ENCODE measurements around the gene DDX23.
A peak's percentile ranks its signal among the peaks of the same experiment; 100 is the strongest.
"Not testable (repeated sequence)": the region's sequence is repeated elsewhere in the genome, so short reads cannot be mapped to it uniquely, and the experiment has no call there.

Gene DDX23

DNA sequence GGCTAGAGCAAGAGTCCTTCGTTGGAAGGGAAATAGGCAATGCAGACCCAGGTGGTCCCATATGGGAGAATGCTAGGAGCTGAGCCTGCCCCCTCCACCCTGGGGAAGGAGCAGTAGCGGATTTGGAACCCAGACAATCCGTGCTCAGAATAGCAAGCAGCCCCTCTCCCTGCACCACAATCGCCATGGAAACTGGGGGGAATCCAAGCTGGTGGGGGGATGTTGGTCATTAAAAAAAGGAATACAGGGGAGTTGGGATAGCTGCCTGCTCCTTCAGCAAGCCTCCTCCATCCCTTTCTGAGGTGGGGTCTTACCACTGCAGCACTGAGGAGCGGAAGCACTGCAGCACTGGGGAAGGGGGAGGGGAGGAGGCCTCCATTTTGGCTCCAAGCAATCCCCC lies 10.8 kb upstream of the DDX23 start:
- DNase-seq (ENCODE audit: low read depth) = no peak

DNA sequence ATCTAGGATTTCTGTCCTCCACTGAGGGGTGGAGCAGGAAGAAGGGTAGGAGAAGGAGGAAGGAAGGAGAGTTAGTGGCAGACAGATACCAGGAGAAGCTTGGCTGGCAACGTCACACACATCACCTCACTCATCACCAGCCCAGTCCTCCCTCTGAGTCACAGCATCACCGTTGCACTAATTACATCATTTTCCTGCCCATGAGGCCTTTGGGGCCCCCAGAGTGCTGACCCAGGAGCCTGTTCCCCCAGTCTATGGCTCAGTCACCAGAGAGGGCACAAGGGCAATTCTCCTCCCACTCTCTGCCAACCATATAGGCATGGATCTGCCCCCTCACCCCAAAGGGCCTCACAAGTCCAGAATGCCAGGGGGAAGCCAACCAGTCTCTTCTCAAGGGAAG lies 9.1 kb upstream of the DDX23 start:
- DNase-seq (ENCODE audit: low read depth) = no peak

DNA sequence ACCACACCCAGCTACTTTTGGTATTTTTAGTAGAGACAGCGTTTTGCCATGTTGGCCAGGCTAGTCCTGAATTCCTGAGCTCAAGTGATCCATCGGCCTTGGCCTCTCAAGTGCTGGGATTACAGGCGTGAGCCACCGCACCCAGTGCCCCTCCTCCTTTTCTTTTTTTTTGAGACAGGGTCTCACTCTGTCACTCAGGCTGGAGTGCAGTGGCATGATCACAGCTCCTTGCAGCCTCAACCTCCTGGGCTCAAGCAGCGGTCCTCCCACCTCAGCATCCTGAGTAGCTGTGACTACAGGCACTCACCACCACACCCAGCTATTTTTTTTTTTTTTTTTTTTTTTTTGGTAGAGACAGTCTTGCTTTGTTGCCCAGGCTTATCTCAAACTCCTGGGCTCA lies 8.3 kb upstream of the DDX23 start:
- not testable (repeated sequence) for DNase-seq (ENCODE audit: low read depth)

DNA sequence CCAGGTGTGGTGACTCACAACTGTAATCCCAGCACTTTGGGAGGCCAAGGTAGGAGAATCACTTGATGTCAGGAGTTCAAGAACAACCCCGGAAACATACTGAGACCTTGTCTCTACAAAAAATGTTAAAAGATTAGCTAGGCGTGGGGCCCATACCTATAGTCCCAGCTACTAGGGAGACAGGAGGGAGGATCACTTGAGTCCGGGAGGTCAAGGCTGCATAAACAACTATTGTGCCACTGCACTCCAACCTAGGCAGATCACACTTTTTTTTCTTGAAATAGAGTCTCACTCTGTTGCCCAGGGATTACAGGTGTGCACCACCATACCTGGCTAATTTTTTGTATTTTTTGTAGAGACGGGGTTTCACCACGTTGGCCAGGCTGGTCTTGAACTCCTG lies 7.6 kb upstream of the DDX23 start:
- no peak for DNase-seq (ENCODE audit: low read depth)

DNA sequence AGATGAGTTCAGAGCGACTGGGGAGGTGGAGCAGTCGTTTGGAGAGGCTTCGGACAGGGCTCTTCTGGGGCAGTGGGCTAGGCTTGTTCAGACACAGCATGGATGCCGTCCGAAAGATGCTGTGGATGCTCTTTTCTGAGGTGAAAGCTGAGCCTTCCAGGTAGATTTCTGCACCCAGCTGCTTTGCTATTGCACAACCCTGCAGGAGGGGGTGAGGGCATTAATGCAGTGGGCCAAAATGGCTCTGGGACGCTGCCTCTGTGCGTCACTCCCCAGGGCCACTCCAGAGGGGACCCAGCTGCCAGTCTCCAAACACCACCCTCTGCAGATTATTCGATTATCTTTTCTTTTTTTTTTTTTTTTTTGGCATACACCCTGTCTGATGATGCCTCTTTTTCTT lies 6.1 kb upstream of the DDX23 start:
- DNase-seq (ENCODE audit: low read depth) = no peak

DNA sequence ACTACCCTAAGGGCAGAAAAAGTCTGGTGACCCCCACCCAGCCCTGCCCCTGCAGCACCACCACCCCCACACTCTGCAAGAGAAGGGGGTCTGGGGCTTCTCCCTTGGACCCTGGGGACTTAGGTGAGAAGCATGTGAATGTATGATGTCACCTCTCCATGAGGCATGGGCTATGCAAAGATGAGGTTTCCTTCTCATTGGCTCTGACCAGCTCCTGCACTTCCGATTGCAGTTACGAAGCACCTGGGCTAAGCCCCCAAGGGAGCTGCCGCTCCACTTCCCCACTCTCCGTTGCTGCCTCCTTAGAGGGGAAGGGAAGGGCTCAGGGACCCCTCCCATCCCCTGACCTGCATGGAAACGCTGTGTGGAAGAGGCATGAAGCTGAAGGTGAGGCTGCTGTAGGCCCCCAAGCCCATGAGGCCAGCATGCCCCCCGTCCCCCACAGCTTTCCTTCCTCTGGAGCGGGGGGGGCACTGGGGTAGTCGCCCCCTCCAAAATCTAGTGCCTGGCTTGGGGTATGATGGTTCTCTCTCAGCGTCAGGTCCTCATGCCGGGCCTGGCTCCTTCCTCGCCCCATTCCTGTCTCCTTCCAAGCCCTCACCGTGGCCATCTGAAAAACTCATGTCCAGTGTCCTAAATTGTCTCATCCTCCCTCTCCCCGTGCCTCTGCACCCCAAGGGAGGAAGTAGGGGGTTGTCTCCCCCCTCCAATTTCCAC lies 5.5 kb upstream of the DDX23 start:
- DNase-seq (ENCODE audit: low read depth) = no peak

DNA sequence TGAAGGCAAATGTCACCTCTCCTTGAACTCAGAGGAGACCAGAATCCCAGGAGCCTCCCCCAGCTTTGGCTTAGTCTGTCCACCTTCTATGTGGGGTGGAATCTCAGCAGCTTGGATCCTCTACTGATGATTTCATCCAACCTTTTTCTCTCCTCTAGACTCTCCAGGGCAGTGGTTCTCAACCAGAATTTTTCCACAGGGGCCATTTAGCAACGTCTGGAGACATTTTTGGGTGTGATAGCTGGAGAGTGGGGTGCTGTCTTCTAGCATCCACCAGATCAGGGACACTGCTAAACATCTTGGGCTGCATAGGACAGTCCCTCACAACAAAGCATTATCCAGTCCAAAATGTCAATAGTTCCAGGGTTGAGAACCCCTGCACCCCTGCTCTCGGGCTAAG lies 4.4 kb upstream of the DDX23 start:
- DNase-seq (ENCODE audit: low read depth) = no peak

DNA sequence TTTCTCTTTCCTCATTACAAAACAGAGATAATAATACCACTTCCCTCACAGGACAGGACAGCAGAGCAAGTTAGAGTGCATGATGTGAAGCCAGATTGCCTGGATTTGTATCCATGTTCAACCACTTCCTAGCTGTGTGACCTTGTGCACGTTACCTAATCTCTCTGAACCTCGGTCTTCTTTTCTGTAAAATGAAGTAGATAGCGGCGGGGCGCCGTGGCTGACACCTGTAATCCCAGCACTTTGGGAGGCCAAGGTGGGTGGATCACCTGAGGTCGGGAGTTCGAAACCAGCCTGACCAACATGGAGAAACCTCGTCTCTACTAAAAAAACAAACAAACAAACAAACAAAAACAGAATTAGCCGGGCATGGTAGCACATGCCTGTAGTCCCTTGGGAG lies 3.0 kb upstream of the DDX23 start:
- DNase-seq (ENCODE audit: low read depth) = not testable (repeated sequence)

DNA sequence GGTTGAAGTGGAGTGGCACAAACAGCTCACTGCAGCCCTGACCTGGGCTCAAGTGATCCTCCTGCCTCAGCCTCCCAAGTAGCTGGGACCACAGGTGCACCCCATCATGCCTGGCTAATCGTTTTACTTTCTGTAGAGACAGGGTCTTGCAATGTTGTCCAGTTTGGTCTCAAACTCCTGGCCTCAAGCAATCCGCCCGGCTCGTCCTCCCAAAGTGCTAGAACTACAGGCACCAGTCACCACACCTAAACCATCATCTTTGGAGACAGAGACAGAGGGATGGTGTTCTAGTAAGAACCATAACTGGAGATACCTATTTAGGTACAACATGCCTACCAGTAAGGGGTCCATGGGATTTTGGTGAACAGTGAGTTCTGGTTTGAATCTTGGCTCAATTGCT lies 2.5 kb upstream of the DDX23 start:
- DNase-seq (ENCODE audit: low read depth) = no peak

DNA sequence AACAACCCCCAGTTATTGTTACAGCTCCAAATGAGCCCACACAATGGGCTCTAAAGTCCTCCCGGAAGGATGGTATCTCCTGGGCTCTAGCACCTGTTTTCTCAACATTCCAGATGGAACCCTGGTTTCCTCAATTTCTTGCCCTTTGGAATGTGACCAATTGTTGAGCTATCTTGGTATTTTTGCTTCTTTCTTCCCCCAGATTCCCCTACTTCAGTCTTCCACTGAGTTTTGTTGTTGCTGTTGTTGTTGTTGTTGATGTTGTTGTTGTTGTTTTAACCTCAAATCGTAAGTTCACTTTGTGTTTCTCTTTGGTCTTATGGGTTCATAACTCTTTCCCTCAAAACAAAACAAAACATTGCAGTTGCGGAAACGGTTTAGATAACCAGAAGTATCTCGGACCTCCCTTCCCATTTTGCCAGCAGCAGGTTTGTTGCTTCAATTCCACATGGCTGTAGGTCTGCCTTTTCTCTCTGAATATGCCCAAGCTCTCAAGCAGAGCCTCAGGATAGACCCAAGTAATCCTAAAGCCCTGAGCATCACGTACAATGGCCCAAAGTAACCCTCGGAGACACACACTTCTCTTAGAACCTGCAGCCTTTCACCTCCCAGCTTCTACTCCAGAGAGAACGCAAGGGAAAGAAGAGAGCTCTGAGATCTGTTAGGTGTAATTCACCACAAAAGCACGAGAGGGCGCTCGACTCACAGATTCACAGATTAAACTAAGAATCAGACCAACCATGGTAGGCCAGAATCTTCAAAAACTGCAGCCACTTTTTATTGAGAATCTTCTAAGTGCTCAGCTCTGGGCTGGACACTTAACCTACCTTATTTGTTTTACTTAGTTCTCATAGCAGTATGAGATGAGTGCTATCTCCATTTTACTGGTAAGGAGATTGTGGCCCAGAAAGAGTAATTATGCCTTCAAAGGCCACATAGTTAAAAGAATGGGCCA lies 1.0 kb upstream of the DDX23 start:
- DNase-seq (ENCODE audit: low read depth) = peak; percentile 62

DNA sequence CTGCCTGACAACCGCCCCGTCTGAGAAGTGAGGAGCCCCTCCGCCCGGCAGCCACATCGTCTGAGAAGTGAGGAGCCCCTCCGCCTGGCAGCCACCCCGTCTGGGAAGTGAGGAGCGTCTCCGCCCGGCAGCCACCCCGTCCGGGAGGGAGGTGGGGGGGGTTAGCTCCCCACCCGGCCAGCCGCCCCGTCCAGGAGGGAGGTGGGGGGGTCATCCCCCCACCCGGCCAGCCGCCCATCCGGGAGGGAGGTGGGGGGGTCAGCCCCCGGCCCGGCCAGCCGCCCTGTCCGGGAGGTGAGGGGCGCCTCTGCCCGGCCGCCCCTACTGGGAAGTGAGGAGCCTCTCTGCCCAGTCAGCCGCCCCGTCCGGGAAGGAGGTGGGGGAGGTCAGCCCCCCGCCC lies 9.9 kb downstream of the DDX23 start:
- not testable (repeated sequence) for DNase-seq (ENCODE audit: low read depth)

DNA sequence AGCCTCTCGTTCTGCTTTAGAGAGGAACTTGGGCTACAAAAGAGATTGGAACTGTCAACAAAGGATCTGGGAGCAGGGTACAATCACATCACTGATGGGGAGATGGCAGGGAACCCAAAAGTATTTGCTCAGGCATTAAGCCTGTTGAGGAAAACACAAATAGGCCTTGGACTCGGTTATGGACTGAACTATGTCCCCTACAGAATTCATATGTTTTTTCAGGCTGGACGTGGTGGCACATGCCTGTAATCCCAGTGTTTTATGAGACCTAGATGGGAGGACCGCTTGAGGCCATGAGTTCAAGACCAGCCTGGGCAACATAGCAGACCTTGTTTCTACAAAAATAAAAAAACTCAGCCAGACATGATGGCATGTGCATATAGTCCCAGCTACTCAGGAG lies 13.9 kb downstream of the DDX23 start:
- no peak for DNase-seq (ENCODE audit: low read depth)

DNA sequence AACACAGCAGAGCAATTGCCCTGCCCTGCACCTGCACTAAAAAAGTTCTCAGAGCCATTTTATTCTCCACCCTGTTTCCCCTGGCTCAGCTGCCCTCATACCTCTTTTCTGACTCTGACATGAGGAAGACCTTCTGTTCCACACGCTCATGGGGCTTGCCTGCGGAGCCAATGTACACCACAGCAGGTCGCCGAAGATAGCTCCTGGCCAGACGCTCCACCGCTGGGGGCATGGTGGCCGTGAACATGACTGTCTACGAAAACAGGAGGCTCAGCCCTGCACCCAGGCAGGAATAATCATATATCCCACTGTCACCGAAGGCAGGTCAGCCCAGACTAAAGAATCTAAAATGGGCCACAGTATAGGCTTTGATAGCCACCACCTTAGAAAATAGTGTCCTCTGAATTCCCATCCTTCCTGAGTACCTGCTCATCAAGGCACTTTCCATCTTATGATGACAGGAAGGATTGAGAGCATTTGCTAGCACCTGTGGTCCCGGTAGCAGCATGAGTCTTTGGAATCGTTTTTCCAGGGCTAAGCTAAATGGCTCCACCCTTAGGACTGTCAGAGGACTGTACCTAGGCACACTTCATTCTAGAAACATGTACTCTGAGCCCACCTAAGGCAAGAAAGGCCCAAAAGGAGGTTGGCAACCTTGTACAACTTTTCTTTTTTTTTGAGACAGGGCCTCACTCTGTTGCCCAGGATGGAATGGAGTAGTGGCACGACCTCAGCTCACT lies 19.5 kb downstream of the DDX23 start:
- no peak for DNase-seq (ENCODE audit: low read depth)

DNA sequence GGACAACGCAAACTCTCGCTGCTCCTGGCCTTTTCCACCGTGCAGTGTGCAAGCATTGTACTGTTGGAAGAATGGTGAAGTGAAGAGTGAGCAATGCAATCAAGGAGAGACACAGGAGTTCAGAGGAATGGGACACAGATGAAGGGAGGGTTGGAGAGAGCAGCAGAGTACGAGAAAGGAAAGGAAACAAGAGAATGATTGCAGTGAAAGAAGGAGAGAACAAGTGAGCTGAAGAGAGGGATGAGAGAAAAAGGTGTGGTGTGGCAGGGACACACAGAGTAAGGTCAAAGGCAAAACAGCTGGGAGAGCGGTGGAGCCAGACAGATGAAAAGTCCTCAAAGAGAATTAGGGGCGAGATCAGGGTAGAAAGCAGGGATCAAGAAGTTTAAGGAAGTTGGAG lies 20.7 kb downstream of the DDX23 start:
- no peak for DNase-seq (ENCODE audit: low read depth)

DNA sequence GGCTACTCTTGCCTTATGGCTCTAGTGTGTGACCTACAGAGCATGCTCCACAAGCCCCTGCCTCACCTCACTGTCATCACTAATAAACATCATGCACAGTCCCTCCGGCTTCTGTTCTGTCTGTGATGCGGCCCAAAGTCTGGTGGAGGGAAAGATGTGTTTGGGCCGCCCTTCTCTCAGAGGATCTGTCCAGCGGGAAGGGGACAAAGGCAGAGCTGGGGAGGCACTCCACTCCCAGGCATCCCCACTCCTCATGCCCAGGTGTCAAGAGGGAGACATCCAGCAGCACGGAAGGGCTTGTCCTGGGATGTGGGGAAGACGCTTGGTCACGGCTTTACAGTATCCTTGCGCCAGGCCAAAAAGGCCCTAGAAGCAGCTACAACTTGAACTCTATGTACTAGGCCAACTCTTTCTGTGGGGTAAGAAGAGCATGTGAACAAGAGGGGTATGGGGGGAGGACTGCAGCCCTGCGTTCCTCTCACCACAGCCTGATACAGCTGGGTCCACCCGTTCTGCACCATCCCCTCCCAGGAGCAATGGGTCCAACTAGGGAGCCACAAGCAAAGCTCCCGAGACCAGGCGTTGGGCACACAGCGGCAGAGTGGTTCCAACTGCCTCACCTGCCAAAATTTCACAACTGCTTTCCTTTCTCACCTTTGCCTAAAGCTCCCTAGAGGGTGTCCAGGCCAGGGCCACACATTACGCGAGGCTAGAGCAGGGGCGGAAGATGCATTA lies 23.0 kb downstream of the DDX23 start:
- DNase-seq (ENCODE audit: low read depth) = no peak

DNA sequence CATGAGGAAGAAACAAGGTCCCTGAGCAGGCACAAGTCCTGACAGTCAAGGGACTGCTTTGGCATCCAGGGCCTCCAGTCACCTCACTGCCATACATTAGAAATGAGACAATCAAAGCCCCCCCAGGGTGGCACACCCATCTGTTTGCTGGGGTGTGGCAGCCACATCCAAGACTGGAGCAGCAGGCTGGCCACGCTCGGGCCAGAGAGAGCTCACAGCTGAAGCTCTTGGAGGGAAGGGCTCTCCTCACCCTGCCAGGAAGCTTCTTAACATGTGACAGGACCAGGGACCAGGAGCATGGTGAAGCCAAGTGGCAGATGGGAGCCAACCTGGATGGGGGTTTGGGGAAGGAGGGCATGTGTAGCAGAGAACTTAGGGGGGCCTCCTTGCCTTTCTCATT lies 23.7 kb downstream of the DDX23 start:
- no peak for DNase-seq (ENCODE audit: low read depth)

DNA sequence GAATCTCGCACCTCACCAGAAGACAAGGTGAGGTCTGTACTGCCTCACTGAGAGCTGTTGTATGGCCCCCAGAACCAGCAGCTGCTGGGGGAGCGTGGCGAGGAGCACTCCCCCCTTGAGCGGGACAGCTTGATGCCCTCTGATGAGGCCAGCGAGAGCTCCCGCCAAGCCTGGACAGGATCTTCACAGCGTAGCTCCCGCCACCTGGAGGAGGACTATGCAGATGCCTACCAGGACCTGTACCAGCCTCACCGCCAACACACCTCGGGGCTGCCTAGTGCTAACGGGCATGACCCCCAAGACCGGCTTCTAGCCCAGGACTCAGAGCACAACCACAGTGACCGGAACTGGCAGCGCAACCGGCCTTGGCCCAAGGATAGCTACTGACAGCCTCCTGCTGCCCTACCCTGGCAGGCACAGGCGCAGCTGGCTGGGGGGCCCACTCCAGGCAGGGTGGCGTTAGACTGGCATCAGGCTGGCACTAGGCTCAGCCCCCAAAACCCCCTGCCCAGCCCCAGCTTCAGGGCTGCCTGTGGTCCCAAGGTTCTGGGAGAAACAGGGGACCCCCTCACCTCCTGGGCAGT lies 24.4 kb downstream of the DDX23 start:
- DNase-seq (ENCODE audit: low read depth) = no peak

DNA sequence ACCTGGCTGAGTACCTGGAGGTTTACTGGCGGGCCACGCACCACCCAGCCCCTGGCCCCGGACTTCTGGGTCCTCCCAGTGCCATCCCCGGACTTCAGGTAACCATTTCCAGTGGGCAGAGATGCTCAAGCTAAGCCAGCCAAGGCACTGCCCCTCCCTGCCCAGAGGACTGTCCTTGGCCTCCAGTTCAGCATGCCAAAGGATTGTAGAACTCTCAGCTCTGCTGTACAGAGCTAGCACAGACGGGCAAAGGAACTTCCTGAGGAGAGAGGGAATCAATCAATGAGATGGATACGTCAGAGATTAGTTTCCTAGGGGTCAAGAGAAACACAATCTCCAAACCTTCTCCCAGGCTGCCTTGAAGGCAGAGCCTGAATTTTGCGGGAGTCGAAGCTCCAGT lies 24.9 kb downstream of the DDX23 start:
- no peak for DNase-seq (ENCODE audit: low read depth)

DNA sequence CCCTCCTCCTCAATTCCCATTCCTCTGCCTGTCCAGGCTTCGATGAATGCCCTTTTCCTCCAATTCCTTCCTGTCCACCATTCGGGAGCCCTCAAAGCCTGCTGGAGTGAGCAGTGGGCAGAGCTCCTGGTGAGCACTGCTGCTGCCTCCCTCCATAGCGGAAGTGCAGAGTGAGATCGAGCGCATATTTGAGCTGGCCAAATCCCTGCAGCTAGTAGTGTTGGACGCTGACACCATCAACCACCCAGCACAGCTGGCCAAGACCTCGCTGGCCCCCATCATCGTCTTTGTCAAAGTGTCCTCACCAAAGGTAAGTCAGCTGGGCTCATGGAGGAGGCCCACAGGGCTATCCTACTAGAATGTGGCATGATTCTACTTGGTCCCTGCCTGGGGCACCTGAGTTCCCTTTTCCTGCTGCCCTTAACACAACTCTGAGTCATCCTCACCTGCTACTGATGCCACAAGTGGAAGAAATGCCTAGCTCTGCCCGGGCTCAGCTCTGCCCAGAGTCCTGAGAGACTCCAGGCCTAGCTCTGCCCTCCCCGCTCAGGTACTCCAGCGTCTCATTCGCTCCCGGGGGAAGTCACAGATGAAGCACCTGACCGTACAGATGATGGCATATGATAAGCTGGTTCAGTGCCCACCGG lies 25.6 kb downstream of the DDX23 start:
- no peak for DNase-seq (ENCODE audit: low read depth)

DNA sequence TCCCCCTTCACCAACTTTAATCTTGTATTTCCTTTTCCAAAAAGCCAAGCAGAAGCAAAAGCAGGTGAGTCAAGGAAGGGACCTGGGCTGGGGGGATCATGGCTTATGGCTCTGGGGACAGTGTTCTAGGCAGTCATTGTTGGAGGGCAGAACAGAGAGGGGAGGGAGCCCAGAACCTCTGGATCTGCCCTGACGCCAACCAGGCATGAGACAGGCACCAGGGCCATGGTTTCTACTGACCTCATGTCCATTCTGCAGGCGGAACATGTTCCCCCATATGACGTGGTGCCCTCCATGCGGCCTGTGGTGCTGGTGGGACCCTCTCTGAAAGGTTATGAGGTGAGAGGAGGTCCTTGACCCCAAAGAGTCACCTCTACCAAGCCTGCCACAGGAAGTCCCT lies 27.1 kb downstream of the DDX23 start:
- no peak for DNase-seq (ENCODE audit: low read depth)

DNA sequence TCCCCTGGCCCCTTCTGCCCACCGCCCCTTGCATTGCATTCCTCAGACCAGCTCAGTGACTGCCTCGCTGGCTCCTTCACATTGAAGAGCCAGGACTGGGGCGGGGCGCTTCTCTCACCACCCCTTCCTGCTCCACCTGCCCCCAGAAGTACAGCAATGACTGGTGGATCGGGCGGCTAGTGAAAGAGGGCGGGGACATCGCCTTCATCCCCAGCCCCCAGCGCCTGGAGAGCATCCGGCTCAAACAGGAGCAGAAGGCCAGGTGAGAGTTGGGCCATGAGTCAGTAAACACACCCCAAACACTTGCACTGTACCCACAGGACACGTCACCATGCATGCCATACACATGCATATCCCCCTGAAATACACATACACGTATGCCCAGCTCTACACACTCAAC lies 27.9 kb downstream of the DDX23 start:
- no peak for DNase-seq (ENCODE audit: low read depth)

Data from stimulated activated CD8-positive, alpha-beta memory T cell treated with anti-CD3 and anti-CD28 coated beads, Interleukin-15, amount 100 ng/mL, for 24 hours (primary cell).